PC-9 (cell line): ENCODE results near the gene C1orf74.

Source experiments
- CTCF ChIP-seq: fragments of 200-600 bp; sonication (generic); conservative IDR thresholded peaks from 2 replicates; pipeline ENCODE4 v1.6.1; 2017; ENCODE audit warnings: mixed run types, antibody characterized with exemption, mild to moderate bottlenecking, moderate library complexity
- EZH2 ChIP-seq: fragments of 200-600 bp; sonication (generic); IDR thresholded peaks from 2 replicates; pipeline ENCODE4 v1.8.0; 2017; ENCODE audit warnings: antibody characterized with exemption, low read depth

DNA sequence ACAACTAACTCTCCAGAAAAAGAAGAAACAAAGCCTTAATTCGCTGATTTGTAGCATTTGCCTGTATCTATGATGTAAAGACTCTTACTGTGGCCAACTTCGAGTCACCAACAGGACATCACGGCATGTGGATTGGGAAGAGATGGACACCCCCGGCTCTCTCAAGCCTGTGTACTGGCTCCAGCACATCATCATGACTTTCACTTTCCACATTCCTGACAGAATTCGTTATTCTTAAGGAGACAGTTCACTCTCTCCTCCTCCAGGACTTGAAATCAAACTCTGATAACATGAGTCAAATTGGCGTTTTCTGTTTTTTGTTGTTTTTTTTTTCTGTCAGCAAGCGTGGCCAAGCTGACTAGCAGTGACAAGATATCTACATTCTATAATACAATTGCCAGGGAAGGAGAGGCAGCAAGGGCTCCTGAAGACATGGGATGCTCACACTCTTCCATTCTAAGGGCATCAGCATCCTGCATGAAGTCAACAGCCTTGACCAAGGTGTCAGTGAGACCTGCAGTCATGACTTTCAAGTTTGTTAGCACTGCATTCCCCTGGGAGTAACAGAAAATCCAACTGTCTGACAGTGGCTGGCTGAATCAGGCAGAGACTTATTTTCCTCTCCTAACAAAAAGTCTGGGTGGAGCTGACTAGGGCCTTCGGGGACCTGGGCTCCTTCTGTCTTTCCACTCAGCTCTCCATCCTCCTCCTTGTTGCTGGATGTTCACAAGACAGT lies 41.8 kb downstream of the C1orf74 start:
- no peak for TF ChIP-seq CTCF
- TF ChIP-seq EZH2 = no peak
